Neural cell (in vitro differentiated cells): ENCODE measurements around the gene ZDHHC14.

Experiments
- CTCF ChIP-seq: fragments of 450-650 bp; IDR thresholded peaks from 2 replicates; pipeline ENCODE4 v1.5.1; 2014; ENCODE audit warnings: antibody characterized with exemption, mild to moderate bottlenecking, moderate library complexity; ENCODE audit not compliant: poor library complexity, severe bottlenecking
- EP300 ChIP-seq: fragments of 450-650 bp; conservative IDR thresholded peaks from 2 replicates; pipeline ENCODE4 v1.6.1; 2014; ENCODE audit warnings: antibody characterized with exemption, mild to moderate bottlenecking, moderate library complexity; ENCODE audit not compliant: poor library complexity, severe bottlenecking
- EZH2 ChIP-seq: fragments of 200-600, 300-800 bp; shearing (Covaris generic), sonication (generic); IDR thresholded peaks from 2 replicates; pipeline ENCODE4 v1.6.1; 2014; ENCODE audit warnings: antibody characterized with exemption, low read length, borderline replicate concordance, mild to moderate bottlenecking; ENCODE audit not compliant: insufficient read depth, poor library complexity, severe bottlenecking
- POLR2AphosphoS5 ChIP-seq: IDR thresholded peaks from 2 replicates; pipeline ENCODE4 v1.6.1; 2012
- REST ChIP-seq: IDR thresholded peaks from 2 replicates; pipeline ENCODE4 v1.6.1; 2012; ENCODE audit warnings: borderline replicate concordance
- SMC3 ChIP-seq: fragments of 450-650 bp; conservative IDR thresholded peaks from 2 replicates; pipeline ENCODE4 v1.6.1; 2014; ENCODE audit warnings: antibody characterized with exemption, mild to moderate bottlenecking, moderate library complexity; ENCODE audit not compliant: poor library complexity
- TAF1 ChIP-seq: IDR thresholded peaks from 2 replicates; pipeline ENCODE4 v1.6.1; 2012; ENCODE audit warnings: low read depth

GRCh38 chr6:157379656-157380457, 1.1 kb upstream of the ZDHHC14 start:
- no peak for TF ChIP-seq CTCF
- no peak for TF ChIP-seq POLR2AphosphoS5
- peak; percentile 22 for TF ChIP-seq EP300
- TF ChIP-seq REST = no peak
- no peak for TF ChIP-seq EZH2
- no peak for TF ChIP-seq TAF1
- no peak for TF ChIP-seq SMC3
